NB4 (cell line): ENCODE data around the gene NFIX.

Source experiments
- DNase-seq: peaks from one replicate; pipeline ENCODE4 v3.0.0; 2010; ENCODE audit warnings: low read depth
- H3K4me3 ChIP-seq: one replicate; pipeline ENCODE4 v1.5.1; 2011; ENCODE audit warnings: mild to moderate bottlenecking, low read depth, low read length, moderate library complexity
- MYC ChIP-seq: IDR thresholded peaks from 2 replicates; pipeline ENCODE4 v1.6.1; 2011; ENCODE audit warnings: low read depth, low read length
- POLR2A ChIP-seq: IDR thresholded peaks from 2 replicates; pipeline ENCODE4 v1.6.1; 2011; ENCODE audit warnings: mild to moderate bottlenecking; ENCODE audit not compliant: insufficient read length; ENCODE audit errors: extremely low read depth
- TF ChIP-seq, protein P1 (sequence below): IDR thresholded peaks from 2 replicates; pipeline ENCODE4 v1.6.1; 2011; ENCODE audit warnings: low read depth, low read length
- TF ChIP-seq, protein P2 (sequence below): IDR thresholded peaks from one replicate; pipeline ENCODE4 v1.5.1; 2012; ENCODE audit warnings: low read depth, low read length

Gene NFIX

DNA sequence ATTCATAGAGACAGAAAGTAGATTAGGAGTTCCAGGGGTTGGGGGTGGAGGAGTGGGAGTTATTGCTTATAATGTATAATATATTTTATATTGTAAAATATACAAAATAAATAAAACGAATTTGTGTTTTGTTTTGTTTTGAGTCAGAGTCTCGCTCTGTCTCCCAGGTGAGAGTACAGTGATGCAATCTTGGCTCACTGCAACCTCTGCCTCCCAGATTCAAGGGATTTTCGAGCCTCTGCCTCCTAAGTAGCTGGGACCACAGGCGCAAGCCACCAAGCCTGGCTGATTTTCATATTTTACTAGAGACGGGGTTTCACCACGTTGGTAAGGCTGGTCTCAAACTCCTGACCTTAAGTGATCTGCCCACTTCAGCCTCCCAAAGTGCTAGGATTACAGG, 35.8 kb upstream of the NFIX start:
- no peak overlapping the region for H3K4me3 ChIP-seq
- TF ChIP-seq, protein P1, sequence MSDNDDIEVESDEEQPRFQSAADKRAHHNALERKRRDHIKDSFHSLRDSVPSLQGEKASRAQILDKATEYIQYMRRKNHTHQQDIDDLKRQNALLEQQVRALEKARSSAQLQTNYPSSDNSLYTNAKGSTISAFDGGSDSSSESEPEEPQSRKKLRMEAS: no peak
- no peak for TF ChIP-seq MYC
- DNase-seq: no peak

DNA sequence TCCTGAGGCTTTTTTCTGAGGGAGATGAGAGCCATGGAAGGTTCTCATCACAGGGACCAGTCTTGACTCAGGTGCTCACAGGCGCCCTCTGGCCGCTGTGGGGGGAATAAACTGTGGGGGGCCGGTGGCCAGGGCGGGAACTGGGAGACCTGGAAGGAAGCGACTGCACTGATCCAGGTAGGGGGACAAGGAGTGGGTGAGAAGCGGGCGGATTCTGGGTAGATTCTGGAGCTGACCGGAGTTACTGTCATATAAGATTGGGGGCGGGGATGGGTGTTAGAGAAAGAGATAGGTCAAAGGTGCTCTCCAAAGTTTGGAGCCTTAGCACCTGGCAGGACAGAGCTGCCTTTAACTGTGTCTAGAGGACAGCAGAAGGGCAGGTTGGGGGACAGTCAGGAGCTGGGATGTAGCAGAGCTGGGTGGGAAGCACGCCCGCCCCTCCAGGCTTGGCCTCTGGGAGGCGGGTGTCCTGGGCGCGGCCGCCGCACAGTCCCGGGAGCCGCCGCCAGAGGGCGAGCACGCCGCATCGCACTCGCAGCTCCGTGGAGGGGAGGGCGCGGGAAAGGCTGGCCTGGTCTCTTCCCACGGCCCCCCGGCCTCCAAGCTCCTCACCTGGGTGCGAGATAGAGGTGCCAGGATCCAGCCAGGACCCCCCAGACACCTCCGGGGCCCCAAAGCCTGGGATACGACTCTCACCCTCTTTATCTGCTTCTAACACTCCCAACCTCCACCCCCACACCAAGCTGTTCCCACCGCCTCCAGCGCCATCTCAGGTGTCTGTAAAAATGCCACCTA, 30.1 kb upstream of the NFIX start:
- DNase-seq: peak; percentile 81
- TF ChIP-seq, protein P2, sequence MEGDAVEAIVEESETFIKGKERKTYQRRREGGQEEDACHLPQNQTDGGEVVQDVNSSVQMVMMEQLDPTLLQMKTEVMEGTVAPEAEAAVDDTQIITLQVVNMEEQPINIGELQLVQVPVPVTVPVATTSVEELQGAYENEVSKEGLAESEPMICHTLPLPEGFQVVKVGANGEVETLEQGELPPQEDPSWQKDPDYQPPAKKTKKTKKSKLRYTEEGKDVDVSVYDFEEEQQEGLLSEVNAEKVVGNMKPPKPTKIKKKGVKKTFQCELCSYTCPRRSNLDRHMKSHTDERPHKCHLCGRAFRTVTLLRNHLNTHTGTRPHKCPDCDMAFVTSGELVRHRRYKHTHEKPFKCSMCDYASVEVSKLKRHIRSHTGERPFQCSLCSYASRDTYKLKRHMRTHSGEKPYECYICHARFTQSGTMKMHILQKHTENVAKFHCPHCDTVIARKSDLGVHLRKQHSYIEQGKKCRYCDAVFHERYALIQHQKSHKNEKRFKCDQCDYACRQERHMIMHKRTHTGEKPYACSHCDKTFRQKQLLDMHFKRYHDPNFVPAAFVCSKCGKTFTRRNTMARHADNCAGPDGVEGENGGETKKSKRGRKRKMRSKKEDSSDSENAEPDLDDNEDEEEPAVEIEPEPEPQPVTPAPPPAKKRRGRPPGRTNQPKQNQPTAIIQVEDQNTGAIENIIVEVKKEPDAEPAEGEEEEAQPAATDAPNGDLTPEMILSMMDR: peak; percentile 88
- TF ChIP-seq, protein P1: peak; percentile 34; the same call in 1 of the 2 replicates
- no peak for TF ChIP-seq POLR2A
- TF ChIP-seq MYC: peak; percentile 29; the same call in 1 of the 2 replicates
- H3K4me3 ChIP-seq: peak overlapping the region; percentile 37

DNA sequence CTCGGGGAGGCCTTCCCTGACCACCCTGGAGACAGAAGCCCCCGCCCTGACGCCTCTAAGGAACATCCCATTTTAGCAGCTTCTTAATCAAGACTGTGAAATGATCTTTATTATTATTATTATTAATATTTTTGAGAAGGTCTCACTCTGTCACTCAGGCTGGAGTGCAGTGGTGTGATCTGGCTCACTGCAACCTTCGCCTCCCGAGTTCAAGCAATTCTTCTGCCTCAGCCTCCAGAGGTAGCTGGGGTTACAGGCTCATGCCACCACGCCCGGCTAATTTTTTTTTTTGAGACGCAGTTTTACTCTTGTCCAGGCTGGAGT, 29.5 kb upstream of the NFIX start:
- TF ChIP-seq, protein P1: no peak
- TF ChIP-seq POLR2A (no peak), MYC (no peak)
- TF ChIP-seq, protein P2: no peak
- no peak for DNase-seq
- no peak overlapping the region for H3K4me3 ChIP-seq

DNA sequence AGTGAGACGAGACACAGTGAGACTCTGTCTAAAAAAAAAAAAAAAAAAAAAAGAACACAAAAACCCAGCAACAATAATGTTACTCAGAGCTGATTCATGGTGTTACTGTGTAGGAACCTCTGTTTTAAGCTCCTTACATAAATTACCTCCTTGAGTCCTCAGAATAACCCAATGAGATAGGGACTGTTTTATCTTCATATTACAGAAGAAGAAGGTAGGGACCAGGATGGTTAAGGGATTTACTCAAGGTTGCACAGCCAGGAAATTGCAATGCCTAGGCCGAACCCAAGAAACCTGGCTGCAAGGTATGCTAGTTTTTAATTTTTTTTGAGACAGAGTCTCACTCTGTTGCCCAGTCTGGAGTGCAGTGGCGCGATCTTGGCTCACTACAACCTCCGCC, 27.4 kb upstream of the NFIX start:
- TF ChIP-seq MYC (no peak), POLR2A (no peak)
- TF ChIP-seq, protein P1: no peak
- TF ChIP-seq, protein P2: no peak
- H3K4me3 ChIP-seq: no peak overlapping the region
- no peak for DNase-seq

DNA sequence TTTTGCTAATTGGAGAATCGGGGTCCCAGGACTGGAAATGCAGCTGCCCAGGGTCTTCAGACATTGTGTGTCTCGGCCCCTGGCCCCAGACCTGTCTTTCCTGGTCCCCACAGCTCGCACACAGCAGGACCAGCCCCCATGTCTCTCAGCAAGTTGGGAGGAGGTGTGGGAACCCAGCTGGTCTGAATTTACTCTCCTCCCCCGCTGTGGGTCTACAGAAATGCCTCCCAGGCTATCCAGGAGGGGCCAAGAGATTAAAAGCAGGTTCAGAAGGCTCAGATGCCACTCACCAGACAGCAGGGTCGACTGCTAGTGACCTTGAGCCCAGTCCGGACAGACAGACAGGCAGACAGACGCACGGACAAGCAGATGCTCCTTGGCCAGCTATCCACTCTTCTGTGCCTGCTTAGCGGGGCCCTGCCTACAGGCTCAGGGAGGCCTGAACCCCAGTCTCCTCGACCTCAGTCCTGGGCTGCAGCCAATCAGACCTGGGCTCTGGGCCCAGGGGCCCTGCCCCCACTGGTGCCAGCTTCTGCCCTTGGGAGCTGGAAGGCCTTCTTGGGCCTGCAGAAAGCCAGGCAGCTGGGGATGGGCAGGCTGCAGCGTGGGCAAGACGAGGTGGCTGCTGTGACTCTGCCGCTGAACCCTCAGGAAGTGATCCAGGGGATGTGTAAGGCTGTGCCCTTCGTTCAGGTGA, 25.8 kb upstream of the NFIX start, which contains the start of gene DAND5:
TSS of gene DAND5 (plus strand) at position 285 of the 697 bp plus-strand sequence. CDS start at position 370, 85 bp downstream.
- TF ChIP-seq, protein P2: no peak
- no peak for DNase-seq
- H3K4me3 ChIP-seq: no peak within 1 kb of the TSS

DNA sequence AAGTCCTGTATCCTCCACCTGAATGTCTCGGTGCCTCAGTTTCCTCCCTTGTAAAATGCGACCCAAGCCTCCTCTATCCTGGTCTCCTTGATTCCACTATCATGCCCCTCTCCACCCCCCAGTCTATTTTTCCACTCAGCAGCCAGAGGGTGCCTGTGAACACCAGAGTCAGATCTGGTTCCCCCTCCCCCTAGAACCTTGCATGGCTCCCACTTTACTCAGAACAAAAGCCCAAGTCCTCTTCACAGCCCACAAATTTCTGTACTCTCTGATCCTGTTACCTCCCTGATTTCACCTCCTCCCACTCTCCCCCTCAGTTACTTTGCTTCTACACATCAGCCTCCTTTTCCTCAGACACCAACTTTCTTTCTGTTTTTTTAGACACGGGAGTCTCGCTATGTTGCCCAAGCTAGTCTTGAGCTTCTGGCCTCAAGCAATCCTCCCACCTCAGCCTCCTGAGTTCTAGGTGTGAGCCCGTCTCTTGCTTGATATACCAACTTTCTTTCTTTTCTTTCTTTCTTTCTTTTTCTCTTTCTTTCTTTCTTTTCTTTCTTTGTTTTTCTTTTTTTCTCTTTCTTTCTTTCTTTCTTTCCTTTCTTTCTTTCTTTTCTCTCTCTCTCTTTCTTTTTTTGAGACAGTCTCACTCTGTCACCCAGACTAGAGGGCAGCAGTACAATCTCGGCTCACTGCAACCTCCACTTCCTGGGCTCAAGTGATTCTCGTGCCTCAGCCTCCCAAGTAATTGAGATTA, 25.0 kb upstream of the NFIX start:
- no peak overlapping the region for H3K4me3 ChIP-seq
- DNase-seq: no peak
- TF ChIP-seq, protein P1: no peak
- TF ChIP-seq POLR2A (no peak), MYC (no peak)
- TF ChIP-seq, protein P2: no peak
